H9 (cell line): Measurements from ENCODE around the gene PPP3CA. TPM values are rescaled to one million over a fixed set of nuclear protein-coding genes. Genes with fewer than 3 reads are reported as not detected.

Experiments used
- DNase-seq: peaks from one replicate; pipeline ENCODE4 v3.0.0-alpha.2; 2017
- H2AFZ ChIP-seq: one replicate; pipeline ENCODE4 v1.6.1; 2013; ENCODE audit warnings: mild to moderate bottlenecking, low read length, control low read depth, moderate library complexity
- H2AK5ac ChIP-seq: 2 replicates; pipeline ENCODE4 v1.6.1; 2013; ENCODE audit warnings: low read length, control low read depth, mixed read lengths; ENCODE audit not compliant: insufficient read length
- H2BK120ac ChIP-seq: one replicate; pipeline ENCODE4 v1.6.1; 2013; ENCODE audit warnings: low read depth, mild to moderate bottlenecking, low read length, control low read depth, inconsistent platforms; ENCODE audit not compliant: poor library complexity, severe bottlenecking
- H2BK12ac ChIP-seq: 2 replicates; pipeline ENCODE4 v1.6.1; 2013; ENCODE audit warnings: low read length, control low read depth, mixed read lengths, low read depth; ENCODE audit not compliant: insufficient read length
- H2BK15ac ChIP-seq: 2 replicates; pipeline ENCODE4 v1.6.1; 2013; ENCODE audit warnings: low read depth, low read length, control low read depth
- H2BK20ac ChIP-seq: one replicate; pipeline ENCODE4 v1.6.1; 2013; ENCODE audit warnings: low read depth, mild to moderate bottlenecking, low read length, control low read depth, inconsistent platforms; ENCODE audit not compliant: poor library complexity, severe bottlenecking
- H2BK5ac ChIP-seq: 2 replicates; pipeline ENCODE4 v1.6.1; 2013; ENCODE audit warnings: low read length, control low read depth, mixed read lengths; ENCODE audit not compliant: insufficient read length
- H3K14ac ChIP-seq: 2 replicates; pipeline ENCODE4 v1.6.1; 2013; ENCODE audit warnings: low read length, control low read depth; ENCODE audit not compliant: insufficient read depth
- H3K18ac ChIP-seq: 2 replicates; pipeline ENCODE4 v1.6.1; 2013; ENCODE audit warnings: low read depth, mild to moderate bottlenecking, mixed read lengths, low read length, control low read depth; ENCODE audit not compliant: insufficient read length
- H3K23ac ChIP-seq: 2 replicates; pipeline ENCODE4 v1.6.1; 2013; ENCODE audit warnings: low read length, control low read depth, mixed read lengths, low read depth; ENCODE audit not compliant: insufficient read length
- H3K23me2 ChIP-seq: 2 replicates; pipeline ENCODE4 v1.6.1; 2013; ENCODE audit warnings: low read depth, mild to moderate bottlenecking, mixed read lengths, low read length, control low read depth; ENCODE audit not compliant: insufficient read length, poor library complexity, severe bottlenecking
- H3K27ac ChIP-seq: 2 replicates; pipeline ENCODE4 v1.5.1; 2013; ENCODE audit warnings: low read length, control low read depth, mixed read lengths, low read depth; ENCODE audit not compliant: insufficient read length
- H3K27me3 ChIP-seq: 2 replicates; pipeline ENCODE4 v1.6.1; 2013; ENCODE audit warnings: low read length, control low read depth, inconsistent platforms; ENCODE audit not compliant: insufficient read depth
- H3K4ac ChIP-seq: 2 replicates; pipeline ENCODE4 v1.6.1; 2013; ENCODE audit warnings: low read depth, mild to moderate bottlenecking, control low read depth, inconsistent platforms, low read length, moderate library complexity
- H3K4me1 ChIP-seq: 2 replicates; pipeline ENCODE4 v1.6.1; 2013; ENCODE audit warnings: low read length, control low read depth, inconsistent platforms; ENCODE audit not compliant: insufficient read depth
- H3K4me2 ChIP-seq: 2 replicates; pipeline ENCODE4 v1.6.1; 2013; ENCODE audit warnings: low read length, control low read depth, mixed read lengths; ENCODE audit not compliant: insufficient read length, insufficient read depth
- H3K56ac ChIP-seq: 2 replicates; pipeline ENCODE4 v1.6.1; 2013; ENCODE audit warnings: low read depth, mild to moderate bottlenecking, mixed read lengths, low read length, control low read depth; ENCODE audit not compliant: insufficient read length
- H3K79me1 ChIP-seq: 2 replicates; pipeline ENCODE4 v1.6.1; 2013; ENCODE audit warnings: low read depth, mild to moderate bottlenecking, moderate library complexity, low read length, control low read depth, inconsistent platforms; ENCODE audit not compliant: insufficient read depth, poor library complexity, severe bottlenecking
- H3K79me2 ChIP-seq: 2 replicates; pipeline ENCODE4 v1.6.1; 2013; ENCODE audit warnings: low read length, control low read depth, inconsistent platforms; ENCODE audit not compliant: insufficient read depth
- H3K9ac ChIP-seq: 2 replicates; pipeline ENCODE4 v1.6.1; 2013; ENCODE audit warnings: low read length, control low read depth, mixed read lengths; ENCODE audit not compliant: insufficient read length; ENCODE audit errors: extremely low read depth
- H3K9me3 ChIP-seq: one replicate; pipeline ENCODE4 v1.6.1; 2013; ENCODE audit warnings: low read depth, low read length, inconsistent platforms; ENCODE audit not compliant: control insufficient read depth
- H3T11ph ChIP-seq: one replicate; pipeline ENCODE4 v1.6.1; 2013; ENCODE audit warnings: mild to moderate bottlenecking, low read length, control low read depth, inconsistent platforms
- H4K20me1 ChIP-seq: one replicate; pipeline ENCODE4 v1.6.1; 2013; ENCODE audit not compliant: control insufficient read depth, insufficient read length, insufficient read depth
- H4K5ac ChIP-seq: 2 replicates; pipeline ENCODE4 v1.6.1; 2013; ENCODE audit warnings: low read depth, mild to moderate bottlenecking, mixed read lengths, low read length, control low read depth; ENCODE audit not compliant: insufficient read length
- H4K8ac ChIP-seq: replicated peaks from 2 replicates; pipeline ENCODE4 v1.6.1; 2013; ENCODE audit warnings: low read length, control low read depth, mixed read lengths, low read depth; ENCODE audit not compliant: insufficient read length
- H4K91ac ChIP-seq: 2 replicates; pipeline ENCODE4 v1.6.1; 2013; ENCODE audit warnings: low read depth, mild to moderate bottlenecking, moderate library complexity, mixed read lengths, low read length, control low read depth; ENCODE audit not compliant: insufficient read length
- H3K27ac Mint-ChIP-seq, 3 experiments: 2 replicates in 2 of 3; 3 replicates in 1 of 3; pipeline ENCODE4 v1.8.0; 2020 to 2021; ENCODE audit warnings: mixed read lengths in 3 of 3, mild to moderate bottlenecking in 1 of 3, moderate library complexity in 1 of 3
- H3K27me3 Mint-ChIP-seq: 2 replicates; pipeline ENCODE4 v1.8.0; 2021; ENCODE audit warnings: low read depth, mild to moderate bottlenecking, moderate library complexity, mixed read lengths
- H3K36me3 Mint-ChIP-seq, 3 experiments: 2 replicates in 2 of 3; 3 replicates in 1 of 3; pipeline ENCODE4 v1.8.0; 2020 to 2021; ENCODE audit warnings: low read depth in 3 of 3, mixed read lengths in 3 of 3; ENCODE audit not compliant: insufficient read depth in 1 of 3
- H3K4me1 Mint-ChIP-seq, 2 experiments: 2 replicates each; pipeline ENCODE4 v1.8.0; 2020; ENCODE audit warnings: mixed read lengths in 2 of 2
- H3K4me3 Mint-ChIP-seq, 2 experiments: 2 replicates in 1 of 2; 3 replicates in 1 of 2; pipeline ENCODE4 v1.8.0; 2020 to 2021; ENCODE audit warnings: mild to moderate bottlenecking in 2 of 2, mixed read lengths in 2 of 2, moderate library complexity in 1 of 2
- H3K9me3 Mint-ChIP-seq, 2 experiments: 2 replicates in 1 of 2; 3 replicates in 1 of 2; pipeline ENCODE4 v1.8.0; 2020; ENCODE audit warnings: mild to moderate bottlenecking in 2 of 2, mixed read lengths in 2 of 2, moderate library complexity in 1 of 2
- CTCF ChIP-seq: fragments of 200-600 bp; sonication (generic); conservative IDR thresholded peaks from 3 replicates; pipeline ENCODE4 v1.8.0; 2021; ENCODE audit warnings: antibody characterized with exemption, mild to moderate bottlenecking
- WGBS: extraction: QIAGEN DNeasy Blood & Tissue Kit; methylation state at CpG from one replicate; pipeline ENCODE4 v1.1.7; 2013; ENCODE audit warnings: missing lambda C conversion rate, low lambda C conversion rate, mixed read lengths; ENCODE audit not compliant: insufficient read length; ENCODE audit errors: extremely low coverage; 5-methylcytosine and 5-hydroxymethylcytosine counted together
- total RNA-seq: library from RNA; stranded (reverse); gene quantifications from 2 replicates; pipeline ENCODE4 v1.2.1, GENCODE V29; 2021

Gene PPP3CA
- total RNA-seq, 1 experiment from 2014 or later: 16.8 TPM

GRCh38 chr4:100981447-100982204 lies 365.7 kb downstream of the PPP3CA start:
- H3K27me3 ChIP-seq: no peaks in the 10 kb centered on the region

More at GRCh38 chr4:100981447-100982204, 365.7 kb downstream of the PPP3CA start:
- no peak overlapping the region for H3K4me3 Mint-ChIP-seq
- Histone ChIP-seq H3K18ac (no peak overlapping the region), H3K27ac (no peak overlapping the region), H4K8ac (no peak overlapping the region), H4K91ac (no peak overlapping the region), H3K79me2 (no peaks in the 10 kb centered on the region), H3K4me2 (no peak overlapping the region), H3K79me1 (no peaks in the 10 kb centered on the region), H3K14ac (no peak overlapping the region), H3K9ac (no peak overlapping the region), H2BK5ac (no peak overlapping the region), H2BK12ac (no peak overlapping the region), H3K56ac (no peak overlapping the region), H3K23ac (no peak overlapping the region), H4K20me1 (no peaks in the 10 kb centered on the region), H4K5ac (no peak overlapping the region), H2BK120ac (no peak overlapping the region), H3K9me3 (no peaks in the 10 kb centered on the region), H2BK15ac (no peak overlapping the region), H2AK5ac (no peak overlapping the region), H3T11ph (no peak overlapping the region), H3K23me2 (no peaks in the 10 kb centered on the region), H2AFZ (no peak overlapping the region), H2BK20ac (no peak overlapping the region), H3K4me1 (peaks cover 2% of the 10 kb centered on the region), H3K4ac (no peak overlapping the region)
- H3K27ac Mint-ChIP-seq: peak overlapping the region in 1 of 3 experiments; percentile 6; a peak in 2 of 7 replicates
- DNase-seq: no peak
- H3K36me3 Mint-ChIP-seq: no peaks in the 10 kb centered on the region; a peak in 1 of 7 replicates
- H3K4me1 Mint-ChIP-seq: peaks cover 23 to 33% of the 10 kb centered on the region in 2 experiments
- H3K27me3 Mint-ChIP-seq: no peaks in the 10 kb centered on the region
- no peak for TF ChIP-seq CTCF
- WGBS: no CpG with 5 or more reads among the region's 5 CpGs
- H3K9me3 Mint-ChIP-seq: no peaks in the 10 kb centered on the region
